IPS-18a (cell line): ENCODE data around the gene SH3PXD2A.

ENCODE experiments used
- H3K27ac ChIP-seq: one replicate; pipeline ENCODE4 v1.5.1; 2013; ENCODE audit warnings: low read length
- H3K27me3 ChIP-seq: one replicate; pipeline ENCODE4 v1.6.1; 2013; ENCODE audit warnings: mild to moderate bottlenecking, low read length; ENCODE audit not compliant: control insufficient read depth, insufficient read depth
- H3K36me3 ChIP-seq: one replicate; pipeline ENCODE4 v1.6.1; 2013; ENCODE audit warnings: low read depth, low read length; ENCODE audit not compliant: control insufficient read depth
- H3K4me1 ChIP-seq: one replicate; pipeline ENCODE4 v1.6.1; 2013; ENCODE audit warnings: low read depth, low read length; ENCODE audit not compliant: control insufficient read depth
- H3K4me3 ChIP-seq: one replicate; pipeline ENCODE4 v1.5.1; 2013; ENCODE audit warnings: low read length
- H3K9ac ChIP-seq: one replicate; pipeline ENCODE4 v1.6.1; 2013; ENCODE audit warnings: mild to moderate bottlenecking, low read length, moderate library complexity
- H3K9me3 ChIP-seq: one replicate; pipeline ENCODE4 v1.6.1; 2013; ENCODE audit warnings: low read depth, low read length; ENCODE audit not compliant: control insufficient read depth

The SH3PXD2A gene

DNA sequence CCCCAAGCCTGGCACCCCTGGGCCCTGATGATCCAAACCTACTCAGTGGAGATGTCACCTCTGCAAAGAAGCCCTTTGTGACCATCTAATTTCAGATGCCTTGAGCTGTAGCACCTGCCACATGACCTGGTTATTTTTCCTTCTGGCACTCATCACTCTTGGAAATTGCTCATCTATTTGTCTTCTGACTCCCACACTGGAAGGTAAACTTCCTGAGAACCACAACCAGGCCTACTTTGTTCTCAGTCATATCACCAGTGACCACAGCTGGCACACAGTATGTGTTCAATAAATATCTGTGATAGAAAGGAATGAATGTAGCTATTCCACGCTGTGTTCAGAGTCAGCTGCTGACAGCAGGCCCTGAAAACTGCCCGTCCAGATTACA, 97.1 kb downstream of the SH3PXD2A start:
- Histone ChIP-seq H3K9ac (no peak overlapping the region), H3K4me3 (no peak overlapping the region), H3K27ac (no peak overlapping the region), H3K36me3 (no peaks in the 10 kb centered on the region), H3K9me3 (no peaks in the 10 kb centered on the region), H3K4me1 (peaks cover 19% of the 10 kb centered on the region), H3K27me3 (no peaks in the 10 kb centered on the region)

GRCh38 chr10:103757531-103758293, 97.7 kb downstream of the SH3PXD2A start:
- H3K4me3 ChIP-seq: no peak overlapping the region
- H3K9ac ChIP-seq: no peak overlapping the region
- peaks cover 19% of the 10 kb centered on the region for H3K4me1 ChIP-seq
- no peaks in the 10 kb centered on the region for H3K36me3 ChIP-seq
- H3K9me3 ChIP-seq: no peaks in the 10 kb centered on the region
- H3K27me3 ChIP-seq: no peaks in the 10 kb centered on the region
- no peak overlapping the region for H3K27ac ChIP-seq

DNA sequence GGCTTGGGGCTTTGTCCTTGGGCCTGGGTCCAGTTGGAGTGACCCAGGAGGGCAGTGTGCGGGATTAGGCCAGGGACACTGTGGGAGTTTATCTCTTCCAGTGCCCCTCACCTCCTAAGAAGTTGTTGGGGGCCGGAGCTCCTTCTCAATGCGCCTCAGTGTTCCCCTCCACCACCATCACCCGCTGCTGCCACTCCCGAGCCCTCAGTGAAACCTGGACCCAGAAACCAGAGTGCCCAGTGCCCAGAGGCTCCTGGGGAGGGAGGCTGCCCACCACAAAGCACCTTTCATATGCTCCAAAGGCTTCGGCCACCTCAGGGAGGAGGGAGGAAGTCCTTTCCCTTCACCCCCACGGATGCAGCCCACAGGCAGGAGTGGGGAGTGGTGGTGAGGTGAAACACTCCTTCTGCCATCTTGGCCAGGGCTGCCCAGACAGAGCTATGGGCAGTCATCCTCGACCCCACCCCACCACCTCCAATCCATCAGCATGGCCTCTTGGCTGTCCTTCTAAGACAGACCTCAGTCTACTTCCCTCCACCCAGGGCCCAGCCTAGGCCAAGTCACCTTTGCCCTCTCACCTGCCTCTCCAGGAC, 99.0 kb downstream of the SH3PXD2A start:
- no peaks in the 10 kb centered on the region for H3K27me3 ChIP-seq
- H3K4me1 ChIP-seq: peaks cover 19% of the 10 kb centered on the region
- no peak overlapping the region for H3K4me3 ChIP-seq
- H3K9ac ChIP-seq: no peak overlapping the region
- H3K27ac ChIP-seq: no peak overlapping the region
- no peaks in the 10 kb centered on the region for H3K36me3 ChIP-seq
- H3K9me3 ChIP-seq: no peaks in the 10 kb centered on the region

DNA sequence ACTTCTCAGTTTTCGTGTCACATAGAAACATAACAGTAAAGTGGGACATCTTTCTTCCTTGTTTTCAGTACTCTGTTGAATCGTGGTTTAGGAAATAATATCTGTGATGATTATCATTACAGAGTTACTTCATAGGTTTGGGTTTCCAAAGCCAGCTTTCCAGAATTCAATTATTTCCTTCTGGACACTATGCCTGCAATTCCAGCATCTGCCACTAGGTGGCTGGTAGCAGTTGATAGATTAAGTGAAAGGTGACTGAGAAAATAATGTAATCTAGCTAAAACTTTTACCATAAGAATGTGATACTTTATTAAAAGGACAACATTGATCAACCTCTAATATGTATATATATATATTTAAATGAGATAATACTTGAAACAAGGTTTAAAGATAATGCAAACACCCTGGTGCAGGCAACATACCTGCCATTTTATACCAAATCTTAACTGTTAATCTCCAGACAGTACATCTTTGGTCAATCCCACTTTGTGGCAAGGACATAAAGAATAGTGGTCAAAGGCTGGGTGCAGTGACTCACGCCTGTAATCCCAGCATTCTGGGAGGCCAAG, 102.6 kb downstream of the SH3PXD2A start:
- Histone ChIP-seq H3K4me3 (no peak overlapping the region), H3K27ac (no peak overlapping the region), H3K9ac (no peak overlapping the region), H3K27me3 (no peaks in the 10 kb centered on the region), H3K4me1 (peaks cover 10% of the 10 kb centered on the region), H3K9me3 (no peaks in the 10 kb centered on the region), H3K36me3 (no peaks in the 10 kb centered on the region)

GRCh38 chr10:103751667-103752290, 103.6 kb downstream of the SH3PXD2A start:
- Histone ChIP-seq H3K9me3 (no peaks in the 10 kb centered on the region), H3K4me1 (peaks cover under 1% of the 10 kb centered on the region), H3K9ac (no peak overlapping the region), H3K27ac (no peak overlapping the region), H3K27me3 (no peaks in the 10 kb centered on the region), H3K4me3 (no peak overlapping the region), H3K36me3 (no peaks in the 10 kb centered on the region)

DNA sequence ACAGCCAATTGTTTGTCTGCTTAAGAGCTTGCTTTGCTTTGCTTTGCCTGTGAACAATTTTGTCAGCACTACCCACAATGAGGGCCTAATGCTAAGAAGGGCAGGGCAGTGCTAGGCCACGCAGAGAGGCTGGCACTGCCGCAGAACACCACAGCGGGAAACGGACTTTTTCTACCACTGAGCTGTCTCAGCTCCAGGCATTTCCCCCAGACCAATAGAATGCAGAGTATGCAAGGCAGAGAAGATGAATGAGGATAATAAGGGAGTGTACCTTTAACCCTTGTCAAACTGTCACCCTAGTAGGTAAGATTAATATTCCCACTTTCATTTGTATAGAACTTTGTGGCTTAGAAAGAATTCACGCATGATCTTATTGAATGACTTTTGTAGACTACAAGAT, 104.5 kb downstream of the SH3PXD2A start:
- no peak overlapping the region for H3K9ac ChIP-seq
- H3K4me3 ChIP-seq: no peak overlapping the region
- no peak overlapping the region for H3K27ac ChIP-seq
- no peaks in the 10 kb centered on the region for H3K4me1 ChIP-seq
- H3K27me3 ChIP-seq: no peaks in the 10 kb centered on the region
- no peaks in the 10 kb centered on the region for H3K36me3 ChIP-seq
- H3K9me3 ChIP-seq: no peaks in the 10 kb centered on the region

DNA sequence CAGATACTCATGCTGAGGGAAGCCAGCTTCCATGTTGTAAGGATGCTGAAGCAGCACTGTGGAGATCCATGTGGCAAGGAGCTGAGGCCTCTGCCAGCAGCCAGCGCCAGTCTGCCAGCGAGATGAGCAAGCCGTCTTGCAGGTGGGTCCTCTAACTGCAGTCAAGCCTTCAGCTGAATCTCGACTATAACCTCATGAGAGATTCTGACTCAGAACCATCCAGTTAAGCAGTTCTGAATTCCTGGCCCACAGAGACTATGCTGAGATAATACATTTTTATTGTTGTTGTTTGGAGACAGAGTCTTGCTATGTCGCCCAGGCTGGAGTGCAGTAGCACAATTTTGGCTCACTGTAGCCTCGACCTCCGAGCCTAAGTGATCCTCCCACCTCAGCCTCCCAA, 105.6 kb downstream of the SH3PXD2A start:
- H3K27me3 ChIP-seq: no peaks in the 10 kb centered on the region
- no peak overlapping the region for H3K27ac ChIP-seq
- no peaks in the 10 kb centered on the region for H3K9me3 ChIP-seq
- H3K36me3 ChIP-seq: no peaks in the 10 kb centered on the region
- H3K9ac ChIP-seq: no peak overlapping the region
- no peak overlapping the region for H3K4me3 ChIP-seq
- H3K4me1 ChIP-seq: no peaks in the 10 kb centered on the region

- H3K9me3 ChIP-seq: no peaks in the 10 kb centered on the region
- no peaks in the 10 kb centered on the region for H3K27me3 ChIP-seq
- H3K27ac ChIP-seq: no peak overlapping the region
- no peak overlapping the region for H3K4me3 ChIP-seq
- H3K4me1 ChIP-seq: no peaks in the 10 kb centered on the region
- no peak overlapping the region for H3K9ac ChIP-seq
- H3K36me3 ChIP-seq: no peaks in the 10 kb centered on the region
Measured at GRCh38 chr10:103748020-103748419, 107.4 kb downstream of the SH3PXD2A start.

DNA sequence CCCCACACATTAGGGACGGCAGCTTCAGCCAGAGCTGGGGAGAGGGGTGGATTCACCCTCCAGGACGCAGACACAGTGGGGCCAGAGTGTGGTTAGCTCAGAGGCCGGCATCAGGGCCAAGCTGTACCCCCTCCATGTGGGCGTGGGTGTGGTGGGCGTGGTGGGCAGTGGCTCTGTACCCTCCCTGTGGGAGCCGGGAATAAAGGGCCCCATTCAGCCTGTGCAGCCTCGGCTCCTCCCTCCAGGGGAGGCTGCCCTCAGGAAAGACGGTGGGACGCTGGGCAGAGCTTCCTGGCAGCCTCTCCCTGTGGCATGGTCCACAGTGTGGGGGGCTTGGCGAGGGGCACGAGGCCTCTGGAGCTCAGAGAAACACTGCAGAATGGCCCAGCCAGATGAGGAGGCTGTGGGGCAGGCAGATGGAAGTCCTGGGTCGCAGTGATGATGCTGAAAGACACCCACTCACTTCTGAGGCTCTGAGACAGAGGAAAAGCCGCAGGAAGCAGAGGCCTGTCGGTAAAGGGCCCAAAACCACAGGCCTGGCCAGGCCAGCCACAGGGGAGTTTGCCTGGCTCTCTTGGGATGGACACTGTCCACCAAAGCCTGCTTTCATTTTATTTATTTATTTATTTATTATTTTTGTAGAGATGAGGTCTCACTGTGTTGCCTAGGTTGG, 108.0 kb downstream of the SH3PXD2A start:
- H3K36me3 ChIP-seq: no peaks in the 10 kb centered on the region
- no peaks in the 10 kb centered on the region for H3K9me3 ChIP-seq
- H3K27me3 ChIP-seq: no peaks in the 10 kb centered on the region
- H3K27ac ChIP-seq: no peak overlapping the region
- no peak overlapping the region for H3K9ac ChIP-seq
- H3K4me3 ChIP-seq: no peak overlapping the region
- no peaks in the 10 kb centered on the region for H3K4me1 ChIP-seq

- no peaks in the 10 kb centered on the region for H3K27me3 ChIP-seq
- H3K9ac ChIP-seq: no peak overlapping the region
- H3K27ac ChIP-seq: no peak overlapping the region
- H3K9me3 ChIP-seq: no peaks in the 10 kb centered on the region
- H3K36me3 ChIP-seq: no peaks in the 10 kb centered on the region
- no peaks in the 10 kb centered on the region for H3K4me1 ChIP-seq
- H3K4me3 ChIP-seq: no peak overlapping the region
Measured at GRCh38 chr10:103746598-103746997, 108.8 kb downstream of the SH3PXD2A start.
